ENCODE results near the gene CDH4.

Gene CDH4

DNA sequence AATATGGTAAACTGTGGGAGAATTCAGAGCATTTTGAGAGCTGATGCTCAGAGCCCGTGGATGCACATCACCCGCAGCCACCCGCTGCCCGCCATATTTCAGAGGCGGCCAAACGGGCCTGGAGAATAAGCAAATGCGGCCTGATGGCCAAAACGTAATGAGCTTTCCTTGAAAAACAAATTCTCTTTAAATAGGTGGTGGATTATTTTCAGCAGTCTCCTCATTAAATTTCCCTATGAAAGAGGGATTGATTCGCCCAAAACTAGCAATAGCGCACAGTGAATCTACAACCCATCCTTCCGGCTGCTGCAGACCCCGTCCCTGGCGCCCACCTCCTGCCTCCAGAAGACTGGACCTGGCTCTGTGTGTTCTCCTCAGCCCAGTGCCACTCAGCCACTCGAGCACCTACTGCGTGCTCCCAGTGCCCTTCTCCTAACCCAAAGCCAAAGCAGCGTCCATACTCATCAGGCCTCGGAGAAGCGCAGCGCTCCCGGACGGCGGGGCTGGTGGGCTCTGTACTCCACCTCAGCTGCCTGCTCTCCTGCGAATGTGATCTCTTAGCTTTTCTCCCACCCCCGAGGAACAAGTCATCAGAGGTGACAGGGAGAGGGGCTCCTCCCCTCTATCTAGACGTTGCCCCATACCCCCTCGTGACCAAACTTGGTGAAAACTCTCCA is 588.9 kb downstream of the CDH4 start:
- Histone ChIP-seq H3K4me3 (ENCODE audit: low read depth in 1 of 2, low read length in 2 of 2) (no peak overlapping the region), H3K4me1 (ENCODE audit: insufficient read depth, low read length) (no peaks in the 10 kb centered on the region), H3K9me3 (ENCODE audit: insufficient read depth, low read length, severe bottlenecking) (no peaks in the 10 kb centered on the region), H2AFZ (ENCODE audit: low read depth, low read length) (no peak overlapping the region), H3K27ac (ENCODE audit: low read length) (no peak overlapping the region), H3K27me3 (ENCODE audit: insufficient read depth, low read length, poor library complexity) (no peaks in the 10 kb centered on the region), H4K20me1 (ENCODE audit: insufficient read depth, low read length) (no peaks in the 10 kb centered on the region), H3K36me3 (ENCODE audit: insufficient read depth, low read length) (no peaks in the 10 kb centered on the region), H3K9ac (ENCODE audit: low read depth, low read length) (no peak overlapping the region), H3K79me2 (ENCODE audit: insufficient read depth, low read length) (no peaks in the 10 kb centered on the region), H3K4me2 (ENCODE audit: insufficient read depth, low read length) (no peak overlapping the region)
- ATAC-seq (ENCODE audit: insufficient read depth, low read depth) = no peak
- no peak for TF ChIP-seq EZH2 (IDR thresholded peaks at IDR 0.05; ENCODE audit: borderline replicate concordance, low read depth, low read length, severe bottlenecking)
- TF ChIP-seq, protein P1, sequence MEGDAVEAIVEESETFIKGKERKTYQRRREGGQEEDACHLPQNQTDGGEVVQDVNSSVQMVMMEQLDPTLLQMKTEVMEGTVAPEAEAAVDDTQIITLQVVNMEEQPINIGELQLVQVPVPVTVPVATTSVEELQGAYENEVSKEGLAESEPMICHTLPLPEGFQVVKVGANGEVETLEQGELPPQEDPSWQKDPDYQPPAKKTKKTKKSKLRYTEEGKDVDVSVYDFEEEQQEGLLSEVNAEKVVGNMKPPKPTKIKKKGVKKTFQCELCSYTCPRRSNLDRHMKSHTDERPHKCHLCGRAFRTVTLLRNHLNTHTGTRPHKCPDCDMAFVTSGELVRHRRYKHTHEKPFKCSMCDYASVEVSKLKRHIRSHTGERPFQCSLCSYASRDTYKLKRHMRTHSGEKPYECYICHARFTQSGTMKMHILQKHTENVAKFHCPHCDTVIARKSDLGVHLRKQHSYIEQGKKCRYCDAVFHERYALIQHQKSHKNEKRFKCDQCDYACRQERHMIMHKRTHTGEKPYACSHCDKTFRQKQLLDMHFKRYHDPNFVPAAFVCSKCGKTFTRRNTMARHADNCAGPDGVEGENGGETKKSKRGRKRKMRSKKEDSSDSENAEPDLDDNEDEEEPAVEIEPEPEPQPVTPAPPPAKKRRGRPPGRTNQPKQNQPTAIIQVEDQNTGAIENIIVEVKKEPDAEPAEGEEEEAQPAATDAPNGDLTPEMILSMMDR (IDR thresholded peaks at IDR 0.05; ENCODE audit: borderline replicate concordance, extremely low read depth, low read length, poor library complexity, severe bottlenecking) = no peak
- no peak for DNase-seq

DNA sequence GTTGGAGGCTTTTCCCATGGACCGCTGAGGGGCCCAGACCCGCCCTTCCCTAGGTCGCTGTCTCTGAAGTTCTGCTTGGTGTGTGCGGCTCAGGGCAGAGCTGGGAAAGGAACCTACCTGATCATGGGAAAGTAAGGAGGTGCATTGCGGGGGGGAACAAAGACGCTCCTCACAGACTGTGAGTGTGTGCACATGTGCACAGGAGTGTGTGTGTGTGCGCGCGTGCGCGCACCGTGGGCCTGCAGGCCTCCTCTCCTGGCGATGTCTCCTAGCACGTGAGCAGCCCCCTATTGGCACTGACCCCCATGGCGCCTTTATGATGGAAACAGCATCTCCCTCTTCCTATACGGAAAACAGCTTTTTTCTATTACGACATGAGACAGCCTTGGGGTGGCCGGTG is 589.5 kb downstream of the CDH4 start:
- H3K36me3 ChIP-seq (ENCODE audit: insufficient read depth, low read length) = no peaks in the 10 kb centered on the region
- no peak overlapping the region for H3K27ac ChIP-seq (ENCODE audit: low read length)
- ATAC-seq (ENCODE audit: insufficient read depth, low read depth) (no peak), DNase-seq (no peak)
- no peak overlapping the region for H3K4me2 ChIP-seq (ENCODE audit: insufficient read depth, low read length)
- no peak overlapping the region for H3K4me3 ChIP-seq (ENCODE audit: low read depth in 1 of 2, low read length in 2 of 2)
- no peaks in the 10 kb centered on the region for H3K27me3 ChIP-seq (ENCODE audit: insufficient read depth, low read length, poor library complexity)
- TF ChIP-seq EZH2 (IDR thresholded peaks at IDR 0.05; ENCODE audit: borderline replicate concordance, low read depth, low read length, severe bottlenecking) = no peak
- TF ChIP-seq, protein P1 (IDR thresholded peaks at IDR 0.05; ENCODE audit: borderline replicate concordance, extremely low read depth, low read length, poor library complexity, severe bottlenecking) = no peak
- H3K79me2 ChIP-seq (ENCODE audit: insufficient read depth, low read length) = no peaks in the 10 kb centered on the region
- H3K9me3 ChIP-seq (ENCODE audit: insufficient read depth, low read length, severe bottlenecking) = no peaks in the 10 kb centered on the region
- H4K20me1 ChIP-seq (ENCODE audit: insufficient read depth, low read length) = peaks cover 2% of the 10 kb centered on the region; the same call in 1 of the 2 replicates
- no peak overlapping the region for H3K9ac ChIP-seq (ENCODE audit: low read depth, low read length)
- no peaks in the 10 kb centered on the region for H3K4me1 ChIP-seq (ENCODE audit: insufficient read depth, low read length)
- H2AFZ ChIP-seq (ENCODE audit: low read depth, low read length) = no peak overlapping the region

DNA sequence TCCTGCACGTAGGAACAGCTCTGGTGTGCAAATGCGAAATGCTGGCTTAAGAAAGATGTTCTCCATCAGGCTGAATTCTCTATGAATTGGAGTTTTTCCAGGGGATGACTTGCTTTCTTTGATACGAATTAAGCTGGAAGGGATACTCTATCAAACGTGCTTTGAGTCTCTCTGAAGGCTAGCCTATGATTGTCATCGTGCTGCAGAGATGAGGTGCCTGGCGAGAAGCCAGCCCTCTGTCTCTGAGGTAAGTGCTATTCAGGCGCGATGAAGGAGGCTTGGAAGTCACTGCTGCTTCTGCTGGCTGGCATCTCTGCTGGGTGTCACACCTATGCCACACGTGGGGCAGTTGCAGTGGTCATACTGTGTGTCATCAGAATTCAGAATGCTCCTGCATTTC is 589.9 kb downstream of the CDH4 start:
- Histone ChIP-seq H3K9me3 (ENCODE audit: insufficient read depth, low read length, severe bottlenecking) (no peaks in the 10 kb centered on the region), H3K9ac (ENCODE audit: low read depth, low read length) (no peak overlapping the region), H2AFZ (ENCODE audit: low read depth, low read length) (no peak overlapping the region), H3K36me3 (ENCODE audit: insufficient read depth, low read length) (no peaks in the 10 kb centered on the region), H4K20me1 (ENCODE audit: insufficient read depth, low read length) (peaks cover 2% of the 10 kb centered on the region; the same call in 1 of the 2 replicates), H3K27me3 (ENCODE audit: insufficient read depth, low read length, poor library complexity) (no peaks in the 10 kb centered on the region), H3K27ac (ENCODE audit: low read length) (no peak overlapping the region), H3K4me1 (ENCODE audit: insufficient read depth, low read length) (no peaks in the 10 kb centered on the region), H3K4me3 (ENCODE audit: low read depth in 1 of 2, low read length in 2 of 2) (no peak overlapping the region), H3K79me2 (ENCODE audit: insufficient read depth, low read length) (no peaks in the 10 kb centered on the region), H3K4me2 (ENCODE audit: insufficient read depth, low read length) (no peak overlapping the region)
- TF ChIP-seq, protein P1 (IDR thresholded peaks at IDR 0.05; ENCODE audit: borderline replicate concordance, extremely low read depth, low read length, poor library complexity, severe bottlenecking) = no peak
- no peak for TF ChIP-seq EZH2 (IDR thresholded peaks at IDR 0.05; ENCODE audit: borderline replicate concordance, low read depth, low read length, severe bottlenecking)
- ATAC-seq (ENCODE audit: insufficient read depth, low read depth) (no peak), DNase-seq (no peak)
